CD4-positive, alpha-beta T cell (primary cell): Measurements from ENCODE around the gene ADCY4. TPM values are rescaled to one million over a fixed set of nuclear protein-coding genes. Genes with fewer than 3 reads are reported as not detected.

Experiments
- ATAC-seq: fragments of 200-7000 bp; cut with Tn5 transposase; one replicate; pipeline ENCODE4 v1.10.0; 2022; ENCODE audit warnings: mild to moderate bottlenecking; ENCODE audit not compliant: poor library complexity
- CTCF ChIA-PET: fragments of 350-600 bp; sonication (Branson Sonifier 250); formaldehyde crosslinking; loops from one replicate; lab custom pipeline; 2021; ENCODE audit warnings: antibody characterized with exemption, inconsistent platforms; lab: Charles Lee
- POLR2A ChIA-PET: fragments of 350-600 bp; sonication (Branson Sonifier 250); formaldehyde crosslinking; loops from one replicate; lab custom pipeline; 2021; ENCODE audit warnings: antibody characterized with exemption, inconsistent platforms; lab: Charles Lee
- DNase-seq, 14 experiments: peaks; one replicate each; pipeline ENCODE4 v3.0.0-alpha.2; 2013 to 2020; ENCODE audit warnings: mixed read lengths in 2 of 14
- H3K27ac ChIP-seq, 2 donors: one replicate each; pipeline versions ENCODE4 v1.5.1 to v1.7.0; 2013; ENCODE audit warnings: low read length in 2 of 2, low read depth in 1 of 2, mild to moderate bottlenecking in 1 of 2
- H3K27me3 ChIP-seq, 2 experiments: 1 replicate in 1 of 2; 2 replicates in 1 of 2; pipeline versions ENCODE4 v1.6.1 to v1.7.0; 2013; ENCODE audit warnings: low read length in 2 of 2, control low read depth in 1 of 2, mild to moderate bottlenecking in 1 of 2, moderate library complexity in 1 of 2; ENCODE audit not compliant: insufficient read depth in 2 of 2, control insufficient read depth in 1 of 2
- H3K36me3 ChIP-seq: one replicate; pipeline ENCODE4 v1.6.1; 2013; ENCODE audit warnings: low read length, control low read depth; ENCODE audit not compliant: insufficient read depth
- H3K4me1 ChIP-seq: one replicate; pipeline ENCODE4 v1.6.1; 2013; ENCODE audit warnings: low read length, control low read depth; ENCODE audit not compliant: insufficient read depth
- H3K4me3 ChIP-seq: one replicate; pipeline ENCODE4 v1.5.1; 2013; ENCODE audit warnings: mild to moderate bottlenecking, low read length, moderate library complexity
- H3K9me3 ChIP-seq, 2 experiments: 1 replicate in 1 of 2; 2 replicates in 1 of 2; pipeline versions ENCODE4 v1.6.1 to v1.7.0; 2013; ENCODE audit warnings: low read length in 2 of 2, mild to moderate bottlenecking in 2 of 2, control low read depth in 1 of 2, moderate library complexity in 1 of 2; ENCODE audit not compliant: control insufficient read depth in 1 of 2, insufficient read depth in 1 of 2
- H3K27ac Mint-ChIP-seq: one replicate; pipeline ENCODE4 v1.8.0; 2020; ENCODE audit warnings: mixed read lengths
- H3K27me3 Mint-ChIP-seq: one replicate; pipeline ENCODE4 v1.8.0; 2021; ENCODE audit warnings: mixed read lengths
- H3K36me3 Mint-ChIP-seq: one replicate; pipeline ENCODE4 v1.8.0; 2021; ENCODE audit warnings: low read depth, mixed read lengths
- H3K4me1 Mint-ChIP-seq: one replicate; pipeline ENCODE4 v1.8.0; 2021; ENCODE audit warnings: low read depth, mixed read lengths
- H3K4me3 Mint-ChIP-seq: one replicate; pipeline ENCODE4 v1.8.0; 2020; ENCODE audit warnings: mild to moderate bottlenecking, mixed read lengths
- H3K9me3 Mint-ChIP-seq: one replicate; pipeline ENCODE4 v1.8.0; 2020; ENCODE audit warnings: mixed read lengths
- intact Hi-C, 2 experiments: fragments of 100-400 bp; cut with DNase I in 1 of 2; cut with micrococcal nuclease in 1 of 2; formaldehyde crosslinking; loops; one replicate each; pipeline versions ENCODE4 v1.15.1 to v1.9.0; 2023 to 2025; cut with DNase I, micrococcal nuclease
- total RNA-seq, 174 experiments: library from RNA in 2 of 174; stranded (reverse) in 2 of 174; gene quantifications; one replicate each; pipeline ENCODE4 v1.2.3 and lab custom pipeline; 2021 to 2026
- TF ChIP-seq, protein P1 (sequence below): fragments of 200-600 bp; IDR thresholded peaks from one replicate; pipeline ENCODE4 v1.8.0; 2022; ENCODE audit warnings: antibody characterized with exemption, mild to moderate bottlenecking

Gene ADCY4
- total RNA-seq, 2 experiments from 2014 or later = 4.7 to 5.9 TPM

DNA sequence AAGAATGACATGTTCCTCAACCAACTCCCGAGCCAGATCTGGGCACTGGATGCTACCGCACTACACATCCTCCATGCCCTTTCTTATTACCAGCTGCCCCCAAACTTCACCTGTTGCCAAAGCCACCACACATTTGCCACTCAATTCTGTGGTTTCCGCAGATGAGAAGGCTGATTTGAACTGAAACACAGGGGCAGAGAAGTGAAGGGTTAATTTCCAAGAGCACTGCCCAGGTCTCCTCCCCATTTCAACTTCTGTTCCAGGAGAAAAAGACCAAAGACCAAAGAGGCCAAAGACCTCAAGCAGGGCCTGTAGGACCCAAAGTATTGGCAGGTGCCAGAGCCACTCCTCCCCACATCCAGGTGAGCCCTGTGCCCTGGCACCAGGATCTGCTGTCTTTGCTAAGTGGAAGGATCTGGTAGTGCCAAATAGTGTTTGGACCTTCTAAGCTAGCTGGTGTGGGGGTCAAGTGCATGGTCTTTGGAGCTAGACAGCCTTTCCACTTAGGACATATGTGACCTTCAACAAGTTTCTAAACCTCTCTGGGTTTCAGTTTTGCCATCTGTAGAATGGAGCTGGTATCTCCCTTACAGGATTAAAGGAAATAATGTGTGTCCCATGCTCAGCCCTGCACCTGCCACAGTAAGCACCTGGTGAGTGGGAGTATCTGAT is 43.3 kb downstream of the ADCY4 start:
- Mint-ChIP-seq H3K4me1 (peaks cover 9% of the 10 kb centered on the region), H3K27ac (no peak overlapping the region), H3K9me3 (no peaks in the 10 kb centered on the region), H3K27me3 (no peaks in the 10 kb centered on the region), H3K36me3 (peaks cover 62% of the 10 kb centered on the region), H3K4me3 (no peak overlapping the region)
- Histone ChIP-seq H3K27ac (no peak overlapping the region), H3K27me3 (no peaks in the 10 kb centered on the region), H3K4me3 (no peak overlapping the region), H3K4me1 (peaks cover 9% of the 10 kb centered on the region), H3K9me3 (no peaks in the 10 kb centered on the region), H3K36me3 (peaks cover 57% of the 10 kb centered on the region)
- intact Hi-C loops = loop anchor here in 1 of 2 experiments (10.0 kb wide), 1 partner anchor 317 kb away; no protein-coding TSS in a partner anchor
- no peak for ATAC-seq
- DNase-seq = no peak
- ChIA-PET POLR2A (no interaction called here), CTCF (interaction anchor here (1.0 kb wide), 1 partner anchor 21 kb away, joined by 3 read pairs; the partner anchor contains the start of gene RABGGTA)
- TF ChIP-seq, protein P1, sequence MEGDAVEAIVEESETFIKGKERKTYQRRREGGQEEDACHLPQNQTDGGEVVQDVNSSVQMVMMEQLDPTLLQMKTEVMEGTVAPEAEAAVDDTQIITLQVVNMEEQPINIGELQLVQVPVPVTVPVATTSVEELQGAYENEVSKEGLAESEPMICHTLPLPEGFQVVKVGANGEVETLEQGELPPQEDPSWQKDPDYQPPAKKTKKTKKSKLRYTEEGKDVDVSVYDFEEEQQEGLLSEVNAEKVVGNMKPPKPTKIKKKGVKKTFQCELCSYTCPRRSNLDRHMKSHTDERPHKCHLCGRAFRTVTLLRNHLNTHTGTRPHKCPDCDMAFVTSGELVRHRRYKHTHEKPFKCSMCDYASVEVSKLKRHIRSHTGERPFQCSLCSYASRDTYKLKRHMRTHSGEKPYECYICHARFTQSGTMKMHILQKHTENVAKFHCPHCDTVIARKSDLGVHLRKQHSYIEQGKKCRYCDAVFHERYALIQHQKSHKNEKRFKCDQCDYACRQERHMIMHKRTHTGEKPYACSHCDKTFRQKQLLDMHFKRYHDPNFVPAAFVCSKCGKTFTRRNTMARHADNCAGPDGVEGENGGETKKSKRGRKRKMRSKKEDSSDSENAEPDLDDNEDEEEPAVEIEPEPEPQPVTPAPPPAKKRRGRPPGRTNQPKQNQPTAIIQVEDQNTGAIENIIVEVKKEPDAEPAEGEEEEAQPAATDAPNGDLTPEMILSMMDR = no peak

DNA sequence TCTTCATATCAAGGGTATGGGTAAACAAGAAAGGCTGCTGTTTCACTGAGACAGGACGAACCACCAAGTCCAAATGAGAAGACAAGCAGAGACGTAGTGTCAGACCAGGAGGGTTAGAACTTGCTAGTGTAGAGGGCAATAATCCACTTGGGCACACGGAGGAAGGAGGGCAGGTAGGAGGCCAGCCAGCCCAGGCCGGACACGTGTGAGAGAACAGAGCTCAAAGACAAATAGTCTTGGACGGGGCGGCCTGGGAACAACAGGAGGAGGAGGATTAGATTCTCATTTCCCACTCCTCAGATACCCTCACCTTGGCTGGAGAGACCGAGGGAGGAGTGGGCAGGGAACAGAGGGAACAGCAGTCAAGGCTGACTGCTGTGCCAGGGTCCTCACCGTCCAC is 44.1 kb downstream of the ADCY4 start:
- Histone ChIP-seq H3K4me3 (no peak overlapping the region), H3K36me3 (peaks cover 49% of the 10 kb centered on the region), H3K27ac (no peak overlapping the region), H3K9me3 (no peaks in the 10 kb centered on the region), H3K4me1 (peaks cover 5% of the 10 kb centered on the region), H3K27me3 (no peaks in the 10 kb centered on the region)
- TF ChIP-seq, protein P1 = no peak
- Mint-ChIP-seq H3K9me3 (no peaks in the 10 kb centered on the region), H3K36me3 (peaks cover 53% of the 10 kb centered on the region), H3K4me3 (no peak overlapping the region), H3K4me1 (peaks cover 1% of the 10 kb centered on the region), H3K27me3 (no peaks in the 10 kb centered on the region), H3K27ac (no peak overlapping the region)
- ChIA-PET POLR2A (interaction anchor here (1.3 kb wide), 1 partner anchor 48 kb away, joined by 7 read pairs; the partner anchor contains the start of gene TINF2), CTCF (interaction anchor here (1.0 kb wide), 1 partner anchor 17 kb away, joined by 3 read pairs; the partner anchor contains the start of gene CIDEB)
- ATAC-seq = no peak
- DNase-seq = no peak
- intact Hi-C loops = loop anchor here in 1 of 2 experiments (10.0 kb wide), 1 partner anchor 316 kb away; no protein-coding TSS in a partner anchor

DNA sequence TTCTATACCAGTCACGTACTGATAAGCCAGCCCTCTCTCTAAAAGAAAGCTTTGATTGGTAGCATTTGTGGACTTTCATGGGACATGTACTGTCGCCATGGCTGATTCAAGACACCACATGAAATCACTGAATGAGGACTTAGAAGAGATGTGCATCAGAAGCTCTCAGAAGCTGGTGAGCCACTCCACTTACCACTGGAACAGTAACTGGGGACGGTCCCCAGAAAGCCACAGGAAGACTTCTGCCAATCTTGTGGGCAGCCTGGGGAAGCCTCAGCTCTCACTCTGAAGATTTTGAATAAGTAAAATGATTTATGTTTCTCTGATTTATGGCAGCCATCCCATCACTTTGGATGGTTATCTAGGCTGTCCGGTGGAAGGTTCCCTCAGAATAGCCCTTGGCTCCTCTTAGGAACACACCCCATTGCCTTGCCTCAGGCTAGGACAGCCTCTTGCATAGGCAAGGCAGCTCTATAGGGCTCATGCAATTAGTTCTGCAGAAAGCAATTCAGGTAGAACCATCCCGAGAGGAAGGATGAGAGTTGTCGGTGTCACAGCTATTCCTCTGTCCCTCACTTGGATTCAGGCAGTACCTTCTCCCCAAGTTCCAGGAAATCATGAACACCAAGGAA is 45.1 kb downstream of the ADCY4 start:
- TF ChIP-seq, protein P1 = no peak
- no peaks in the 10 kb centered on the region for H3K9me3 Mint-ChIP-seq
- peak in 1 of 14 experiments; percentile 41 for DNase-seq
- Histone ChIP-seq H3K4me3 (no peak overlapping the region), H3K27ac (no peak overlapping the region), H3K27me3 (no peaks in the 10 kb centered on the region), H3K4me1 (peaks cover 5% of the 10 kb centered on the region), H3K9me3 (no peaks in the 10 kb centered on the region), H3K36me3 (peaks cover 41% of the 10 kb centered on the region)
- H3K27me3 Mint-ChIP-seq = no peaks in the 10 kb centered on the region
- ChIA-PET CTCF (interaction anchor here (0.6 to 1.0 kb wide), 2 partner anchors 18 to 44 kb away, joined by 3 read pairs; partner anchors contain the start of gene CIDEB), POLR2A (interaction anchor here (1.3 kb wide), 1 partner anchor 47 kb away, joined by 7 read pairs; the partner anchor contains the start of gene TINF2)
- H3K27ac Mint-ChIP-seq = no peak overlapping the region
- no peak overlapping the region for H3K4me3 Mint-ChIP-seq
- H3K36me3 Mint-ChIP-seq = peaks cover 46% of the 10 kb centered on the region
- intact Hi-C loops = loop anchor here in 1 of 2 experiments (10.0 kb wide), 1 partner anchor 315 kb away; no protein-coding TSS in a partner anchor
- no peaks in the 10 kb centered on the region for H3K4me1 Mint-ChIP-seq
- ATAC-seq = peak; percentile 39
